OCI-LY1 (cell line): ENCODE results near the gene LITAFD.
"Not testable (repeated sequence)": the region's sequence is repeated elsewhere in the genome, so short reads cannot be mapped to it uniquely, and the experiment has no call there.

Experiments
- CTCF ChIP-seq: fragments of 200-600 bp; sonication (generic), shearing (Covaris generic); IDR thresholded peaks from 2 replicates; pipeline ENCODE4 v1.5.1; 2017; ENCODE audit warnings: mild to moderate bottlenecking, antibody characterized with exemption, low read length, moderate library complexity, mixed read lengths
- EZH2 ChIP-seq: fragments of 200-600 bp; sonication (generic), shearing (Covaris generic); IDR thresholded peaks from 2 replicates; pipeline ENCODE4 v1.8.0; 2017; ENCODE audit warnings: borderline replicate concordance, mixed run types, mild to moderate bottlenecking, antibody characterized with exemption, low read length, moderate library complexity, mixed read lengths

DNA sequence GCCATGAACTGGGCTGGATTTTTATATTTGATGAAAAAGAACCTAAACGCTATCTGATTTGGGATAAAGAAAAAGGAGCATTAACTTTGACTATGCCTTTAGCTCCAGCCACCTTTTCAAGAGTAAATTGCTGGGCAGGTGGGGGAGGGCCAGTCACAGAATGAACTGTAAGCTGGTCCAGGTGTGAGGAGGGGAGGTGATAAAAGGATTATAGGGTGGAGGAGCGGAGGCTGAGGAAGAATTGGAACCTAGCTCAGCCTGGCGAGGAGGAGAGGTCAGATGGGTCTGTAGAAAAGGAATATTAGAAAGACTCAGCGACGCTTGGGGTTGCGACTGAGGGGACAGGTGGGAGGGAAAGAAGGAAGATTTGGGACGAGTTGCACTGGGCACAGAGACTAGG, 45.4 kb upstream of the LITAFD start:
- not testable (repeated sequence) for TF ChIP-seq CTCF, EZH2
